ENCODE measurements around the gene CLIP2. TPM values are rescaled to one million over a fixed set of nuclear protein-coding genes. Genes with fewer than 3 reads are reported as not detected.

The CLIP2 gene
- total RNA-seq, 1 experiment from 2014 or later, result 21.6 TPM

DNA sequence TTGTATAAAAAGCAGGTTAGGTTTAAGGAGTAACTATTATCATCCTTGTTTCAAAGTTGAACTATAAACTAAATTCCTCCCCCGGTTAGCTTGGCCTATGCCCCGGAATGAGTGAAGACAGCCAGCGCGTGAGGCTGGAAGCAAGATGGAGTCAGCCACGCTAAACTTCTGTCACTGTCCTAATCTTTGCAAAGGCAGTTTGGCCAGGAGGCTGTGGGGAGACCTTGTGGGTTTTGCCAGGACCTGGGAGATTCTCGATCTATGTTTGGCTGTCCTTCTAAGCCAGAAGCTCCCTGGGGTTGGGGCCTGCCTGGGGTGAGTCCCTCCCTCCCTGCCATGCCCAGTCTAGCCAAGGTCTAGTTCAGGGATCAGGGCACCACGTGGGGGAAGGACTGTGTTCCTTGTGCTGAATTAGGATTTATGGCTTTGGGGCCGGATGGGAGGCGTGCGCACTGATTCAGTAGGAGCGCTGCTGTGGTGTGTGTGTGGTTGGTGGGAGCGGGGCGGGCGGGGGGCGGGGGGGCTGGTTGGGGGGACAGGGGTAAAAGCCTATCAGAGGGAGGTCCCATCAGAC lies 163.6 kb downstream of the CLIP2 start:
- TF ChIP-seq, protein P1, sequence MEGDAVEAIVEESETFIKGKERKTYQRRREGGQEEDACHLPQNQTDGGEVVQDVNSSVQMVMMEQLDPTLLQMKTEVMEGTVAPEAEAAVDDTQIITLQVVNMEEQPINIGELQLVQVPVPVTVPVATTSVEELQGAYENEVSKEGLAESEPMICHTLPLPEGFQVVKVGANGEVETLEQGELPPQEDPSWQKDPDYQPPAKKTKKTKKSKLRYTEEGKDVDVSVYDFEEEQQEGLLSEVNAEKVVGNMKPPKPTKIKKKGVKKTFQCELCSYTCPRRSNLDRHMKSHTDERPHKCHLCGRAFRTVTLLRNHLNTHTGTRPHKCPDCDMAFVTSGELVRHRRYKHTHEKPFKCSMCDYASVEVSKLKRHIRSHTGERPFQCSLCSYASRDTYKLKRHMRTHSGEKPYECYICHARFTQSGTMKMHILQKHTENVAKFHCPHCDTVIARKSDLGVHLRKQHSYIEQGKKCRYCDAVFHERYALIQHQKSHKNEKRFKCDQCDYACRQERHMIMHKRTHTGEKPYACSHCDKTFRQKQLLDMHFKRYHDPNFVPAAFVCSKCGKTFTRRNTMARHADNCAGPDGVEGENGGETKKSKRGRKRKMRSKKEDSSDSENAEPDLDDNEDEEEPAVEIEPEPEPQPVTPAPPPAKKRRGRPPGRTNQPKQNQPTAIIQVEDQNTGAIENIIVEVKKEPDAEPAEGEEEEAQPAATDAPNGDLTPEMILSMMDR (conservative IDR thresholded peaks at IDR 0.05), result no peak
- Mint-ChIP-seq H3K9me3 (peaks cover 0 to 6% of the 10 kb centered on the region in 2 experiments; a peak in 3 of 5 replicates), H3K4me1 (peaks cover 15 to 19% of the 10 kb centered on the region in 2 experiments), H3K27ac (peak overlapping the region in 2 of 3 experiments; percentile 16 to 53; a peak in 1 of 7 replicates), H3K4me3 (peak overlapping the region; percentile 64 to 77), H3K27me3 (ENCODE audit: low read depth) (peaks cover 3% of the 10 kb centered on the region), H3K36me3 (ENCODE audit: insufficient read depth in 1 of 3, low read depth in 3 of 3) (peaks cover 2 to 10% (median 6%) of the 10 kb centered on the region in 3 experiments; a peak in 5 of 7 replicates)
- Histone ChIP-seq H3K27ac (ENCODE audit: insufficient read length, low read depth, low read length) (no peak overlapping the region), H3K9ac (ENCODE audit: extremely low read depth, insufficient read length, low read length) (no peak overlapping the region), H3K9me3 (ENCODE audit: control insufficient read depth, low read depth, low read length) (no peaks in the 10 kb centered on the region), H4K20me1 (ENCODE audit: control insufficient read depth, insufficient read depth, insufficient read length) (no peaks in the 10 kb centered on the region), H2BK20ac (ENCODE audit: low read depth, low read length, poor library complexity, severe bottlenecking) (no peak overlapping the region), H2BK120ac (ENCODE audit: low read depth, low read length, poor library complexity, severe bottlenecking) (no peak overlapping the region), H3K23ac (ENCODE audit: insufficient read length, low read depth, low read length) (no peak overlapping the region), H3K79me1 (ENCODE audit: insufficient read depth, low read depth, low read length, poor library complexity, severe bottlenecking) (peaks cover 2% of the 10 kb centered on the region), H2BK12ac (ENCODE audit: insufficient read length, low read depth, low read length) (no peak overlapping the region), H4K5ac (ENCODE audit: insufficient read length, low read depth, low read length) (no peak overlapping the region), H2BK15ac (ENCODE audit: low read depth, low read length) (no peak overlapping the region), H3K4me2 (ENCODE audit: insufficient read depth, insufficient read length, low read length) (peak overlapping the region; percentile 44), H2BK5ac (ENCODE audit: insufficient read length, low read length) (no peak overlapping the region), H3K56ac (ENCODE audit: insufficient read length, low read depth, low read length) (no peak overlapping the region), H4K8ac (replicated peaks; ENCODE audit: insufficient read length, low read depth, low read length) (no peak overlapping the region), H2AK5ac (ENCODE audit: insufficient read length, low read length) (no peak overlapping the region), H3K4me1 (ENCODE audit: insufficient read depth, low read length) (no peaks in the 10 kb centered on the region; the same call in 1 of the 2 replicates), H3K79me2 (ENCODE audit: insufficient read depth, low read length) (peaks cover 7% of the 10 kb centered on the region; the same call in 1 of the 2 replicates), H4K91ac (ENCODE audit: insufficient read length, low read depth, low read length) (no peak overlapping the region), H3K18ac (ENCODE audit: insufficient read length, low read depth, low read length) (peak overlapping the region; percentile 66), H2AFZ (ENCODE audit: low read length) (no peak overlapping the region), H3K23me2 (ENCODE audit: insufficient read length, low read depth, low read length, poor library complexity, severe bottlenecking) (no peaks in the 10 kb centered on the region), H3K4ac (ENCODE audit: low read depth, low read length) (no peak overlapping the region), H3T11ph (ENCODE audit: low read length) (no peak overlapping the region), H3K14ac (ENCODE audit: insufficient read depth, low read length) (peak overlapping the region; percentile 58; the same call in 1 of the 2 replicates), H3K27me3 (ENCODE audit: insufficient read depth, low read length) (no peaks in the 10 kb centered on the region)
- no peak for DNase-seq
- no CpG with 5 or more reads among the region's 15 CpGs for WGBS (ENCODE audit: extremely low coverage, insufficient read length, low lambda C conversion rate)

All from H9 (cell line).